Liver (tissue), 9 donors: ENCODE results near the gene CCDC88C. TPM values are rescaled to one million over a fixed set of nuclear protein-coding genes. Genes with fewer than 3 reads are reported as not detected.

Source experiments
- DNase-seq: peaks from one replicate; pipeline ENCODE4 v3.0.0-alpha.2; 2017; ENCODE audit warnings: low spot score
- H3K27ac ChIP-seq, 2 donors: one replicate each; pipeline ENCODE4 v1.7.0; 2013; ENCODE audit warnings: inconsistent platforms in 2 of 2, low read length in 2 of 2, control low read depth in 1 of 2, low read depth in 1 of 2, mild to moderate bottlenecking in 1 of 2
- H3K27me3 ChIP-seq, 4 donors: one replicate each; pipeline versions ENCODE4 v1.6.1 to v1.7.0; 2013; ENCODE audit warnings: low read length in 3 of 4, inconsistent platforms in 1 of 4, mild to moderate bottlenecking in 1 of 4, moderate library complexity in 1 of 4; ENCODE audit not compliant: control insufficient read depth in 4 of 4, insufficient read depth in 4 of 4
- H3K36me3 ChIP-seq, 4 donors: one replicate each; pipeline versions ENCODE4 v1.6.1 to v1.7.0; 2013; ENCODE audit warnings: low read length in 3 of 4, mild to moderate bottlenecking in 3 of 4, low read depth in 1 of 4, moderate library complexity in 1 of 4; ENCODE audit not compliant: control insufficient read depth in 4 of 4, insufficient read depth in 3 of 4
- H3K4me1 ChIP-seq, 4 donors: one replicate each; pipeline versions ENCODE4 v1.6.1 to v1.7.0; 2013; ENCODE audit warnings: low read length in 3 of 4, mild to moderate bottlenecking in 3 of 4, moderate library complexity in 1 of 4; ENCODE audit not compliant: control insufficient read depth in 4 of 4, insufficient read depth in 4 of 4
- H3K4me3 ChIP-seq, 3 donors: one replicate each; pipeline versions ENCODE4 v1.6.1 to v1.7.0; 2013; ENCODE audit warnings: low read length in 3 of 3, control low read depth in 1 of 3, low read depth in 1 of 3, mild to moderate bottlenecking in 1 of 3
- H3K9ac ChIP-seq, 2 donors: one replicate each; pipeline ENCODE4 v1.7.0; 2013; ENCODE audit warnings: low read length in 2 of 2, mild to moderate bottlenecking in 2 of 2, moderate library complexity in 2 of 2, control low read depth in 1 of 2, low read depth in 1 of 2
- H3K9me3 ChIP-seq, 4 donors: one replicate each; pipeline versions ENCODE4 v1.6.1 to v1.7.0; 2013; ENCODE audit warnings: low read length in 3 of 4; ENCODE audit not compliant: control insufficient read depth in 4 of 4
- EGR1 ChIP-seq, 2 donors: IDR thresholded peaks; 2 replicates each; pipeline ENCODE4 v1.6.1; 2016 to 2018; ENCODE audit warnings: antibody characterized with exemption in 2 of 2, low read depth in 2 of 2
- FOXA1 ChIP-seq: IDR thresholded peaks from 2 replicates; pipeline ENCODE4 v1.6.1; 2016; ENCODE audit warnings: antibody characterized with exemption
- FOXA2 ChIP-seq: IDR thresholded peaks from 2 replicates; pipeline ENCODE4 v1.6.1; 2016; ENCODE audit warnings: antibody characterized with exemption
- GABPA ChIP-seq, 2 donors: IDR thresholded peaks in 1 of 2; conservative IDR thresholded peaks in 1 of 2; 2 replicates each; pipeline ENCODE4 v1.6.1; 2016; ENCODE audit warnings: antibody characterized with exemption in 2 of 2, mild to moderate bottlenecking in 1 of 2, moderate library complexity in 1 of 2
- HNF4A ChIP-seq, 2 donors: conservative IDR thresholded peaks; 2 replicates each; pipeline ENCODE4 v1.6.1; 2016; ENCODE audit warnings: antibody characterized with exemption in 2 of 2, mild to moderate bottlenecking in 2 of 2
- HNF4G ChIP-seq: IDR thresholded peaks from 2 replicates; pipeline ENCODE4 v1.6.1; 2016; ENCODE audit warnings: antibody characterized with exemption
- JUND ChIP-seq, 2 donors: IDR thresholded peaks; 2 replicates each; pipeline ENCODE4 v1.6.1; 2016; ENCODE audit warnings: antibody characterized with exemption in 2 of 2
- NR2F2 ChIP-seq: IDR thresholded peaks from 2 replicates; pipeline ENCODE4 v1.6.1; 2016; ENCODE audit warnings: antibody characterized with exemption
- RAD21 ChIP-seq, 2 donors: IDR thresholded peaks; 2 replicates each; pipeline ENCODE4 v1.6.1; 2016; ENCODE audit warnings: antibody characterized with exemption in 2 of 2, mild to moderate bottlenecking in 2 of 2
- RXRA ChIP-seq, 2 donors: IDR thresholded peaks; 2 replicates each; pipeline ENCODE4 v1.6.1; 2017 to 2018; ENCODE audit warnings: antibody characterized with exemption in 2 of 2, mild to moderate bottlenecking in 1 of 2
- SP1 ChIP-seq: IDR thresholded peaks from 2 replicates; pipeline ENCODE4 v1.6.1; 2018; ENCODE audit warnings: antibody characterized with exemption, mild to moderate bottlenecking
- TAF1 ChIP-seq: conservative IDR thresholded peaks from 2 replicates; pipeline ENCODE4 v1.6.1; 2016; ENCODE audit warnings: antibody characterized with exemption, mild to moderate bottlenecking
- YY1 ChIP-seq: IDR thresholded peaks from 2 replicates; pipeline ENCODE4 v1.6.1; 2016; ENCODE audit warnings: antibody characterized with exemption, mild to moderate bottlenecking
- WGBS: extraction: QIAGEN DNeasy Blood & Tissue Kit; methylation state at CpG from one replicate; pipeline ENCODE4 v1.1.7; 2013; 5-methylcytosine and 5-hydroxymethylcytosine counted together
- polyA plus RNA-seq, 2 donors: library from polyadenylated mRNA; stranded (reverse) in 1 of 2; unstranded in 1 of 2; fragments of 200-250 nt in 1 of 2; fragments of >200 nt in 1 of 2; fragmentation: Nextera tagmentation in 1 of 2; extraction: Ambion mirVana in 1 of 2; gene quantifications; one replicate each; pipeline versions ENCODE4 v1.2.1 to v1.2.3, GENCODE V29; 2013 to 2015
- total RNA-seq, 2 donors: library from RNA; depleted of rRNA; stranded (reverse); fragments of >200 nt; gene quantifications; one replicate each; pipeline ENCODE4 v1.2.3, GENCODE V29; 2014
- TF ChIP-seq, protein P1 (sequence below): IDR thresholded peaks from 2 replicates; pipeline ENCODE4 v1.6.1; 2016; ENCODE audit warnings: antibody characterized with exemption, mild to moderate bottlenecking
- TF ChIP-seq, protein P2 (sequence below): IDR thresholded peaks from 2 replicates; pipeline ENCODE4 v1.6.1; 2016; ENCODE audit warnings: antibody characterized with exemption
- TF ChIP-seq, protein P3 (sequence below): IDR thresholded peaks from 2 replicates; pipeline ENCODE4 v1.6.1; 2016; ENCODE audit warnings: antibody characterized with exemption
- TF ChIP-seq, protein P4 (sequence below): IDR thresholded peaks from 2 replicates; pipeline ENCODE4 v1.6.1; 2016; ENCODE audit warnings: antibody characterized with exemption
- TF ChIP-seq, protein P5 (sequence below): fragments of 150-350 bp; IDR thresholded peaks from 2 replicates; pipeline ENCODE4 v1.5.1; 2017; ENCODE audit warnings: improper control_type of control experiment, low read depth, low read length; ENCODE audit not compliant: missing input control
- donor health status: healthy.
- donor health status: healthy.
- donor health status: healthy.
- donor health status: healthy.
- donor health status: healthy.

Gene CCDC88C
- total and polyA plus RNA-seq, 4 donors, result 1.3 to 10.8 (median 4.0) TPM

DNA sequence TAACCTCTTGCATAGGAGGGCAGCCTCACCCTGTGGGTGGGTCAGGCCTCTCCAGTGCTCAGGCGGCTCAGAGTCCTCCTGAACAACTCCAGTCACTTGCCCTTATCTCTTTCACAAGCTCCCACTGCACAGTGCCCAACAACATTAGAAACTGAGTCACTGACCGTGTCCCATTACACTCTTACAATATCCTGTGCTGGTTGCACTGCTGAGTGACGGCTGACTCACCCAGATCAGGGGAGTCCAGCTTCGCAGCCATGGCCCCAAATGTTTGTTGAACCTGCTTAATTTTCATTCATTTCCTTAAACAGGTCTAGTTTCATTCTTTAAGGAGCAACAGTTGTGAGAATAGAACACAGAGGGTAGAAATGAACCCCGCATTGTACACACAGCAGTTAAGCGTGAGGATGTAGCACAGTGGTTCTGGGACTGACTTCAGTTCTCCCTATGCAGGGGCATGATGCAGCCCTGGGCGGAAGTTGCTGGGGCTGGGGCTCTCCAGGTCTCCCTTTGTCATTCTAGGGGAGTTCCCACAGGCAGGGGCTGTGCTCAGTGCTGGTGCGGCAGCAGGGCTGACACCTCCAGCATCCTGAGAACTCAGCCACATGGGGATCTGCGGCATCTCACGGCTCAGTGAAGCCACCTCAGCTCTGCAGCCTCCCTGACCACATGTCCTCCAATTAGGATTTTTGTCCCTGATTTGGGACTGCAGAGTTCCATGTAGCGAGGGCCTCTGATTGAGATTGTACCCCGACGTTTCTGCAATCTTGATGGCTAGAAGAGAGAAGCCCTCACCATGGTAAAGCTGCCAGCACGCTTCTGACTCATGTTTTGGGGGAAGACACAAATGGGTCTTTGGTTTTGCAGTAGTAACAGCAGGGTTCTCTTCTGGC is 189.3 kb downstream of the CCDC88C start:
- DNase-seq, result no peak
- Histone ChIP-seq H3K9ac (no peak overlapping the region), H3K27me3 (no peaks in the 10 kb centered on the region), H3K27ac (no peak overlapping the region), H3K36me3 (peaks cover 1 to 29% (median 14%) of the 10 kb centered on the region in 4 donors), H3K4me3 (no peak overlapping the region), H3K9me3 (peaks cover 0 to 5% (median 2%) of the 10 kb centered on the region in 4 donors), H3K4me1 (no peaks in the 10 kb centered on the region)
- 88% methylated on average over 14 of the region's 14 CpGs for whole genome bisulfite sequencing
- TF ChIP-seq, protein P1, sequence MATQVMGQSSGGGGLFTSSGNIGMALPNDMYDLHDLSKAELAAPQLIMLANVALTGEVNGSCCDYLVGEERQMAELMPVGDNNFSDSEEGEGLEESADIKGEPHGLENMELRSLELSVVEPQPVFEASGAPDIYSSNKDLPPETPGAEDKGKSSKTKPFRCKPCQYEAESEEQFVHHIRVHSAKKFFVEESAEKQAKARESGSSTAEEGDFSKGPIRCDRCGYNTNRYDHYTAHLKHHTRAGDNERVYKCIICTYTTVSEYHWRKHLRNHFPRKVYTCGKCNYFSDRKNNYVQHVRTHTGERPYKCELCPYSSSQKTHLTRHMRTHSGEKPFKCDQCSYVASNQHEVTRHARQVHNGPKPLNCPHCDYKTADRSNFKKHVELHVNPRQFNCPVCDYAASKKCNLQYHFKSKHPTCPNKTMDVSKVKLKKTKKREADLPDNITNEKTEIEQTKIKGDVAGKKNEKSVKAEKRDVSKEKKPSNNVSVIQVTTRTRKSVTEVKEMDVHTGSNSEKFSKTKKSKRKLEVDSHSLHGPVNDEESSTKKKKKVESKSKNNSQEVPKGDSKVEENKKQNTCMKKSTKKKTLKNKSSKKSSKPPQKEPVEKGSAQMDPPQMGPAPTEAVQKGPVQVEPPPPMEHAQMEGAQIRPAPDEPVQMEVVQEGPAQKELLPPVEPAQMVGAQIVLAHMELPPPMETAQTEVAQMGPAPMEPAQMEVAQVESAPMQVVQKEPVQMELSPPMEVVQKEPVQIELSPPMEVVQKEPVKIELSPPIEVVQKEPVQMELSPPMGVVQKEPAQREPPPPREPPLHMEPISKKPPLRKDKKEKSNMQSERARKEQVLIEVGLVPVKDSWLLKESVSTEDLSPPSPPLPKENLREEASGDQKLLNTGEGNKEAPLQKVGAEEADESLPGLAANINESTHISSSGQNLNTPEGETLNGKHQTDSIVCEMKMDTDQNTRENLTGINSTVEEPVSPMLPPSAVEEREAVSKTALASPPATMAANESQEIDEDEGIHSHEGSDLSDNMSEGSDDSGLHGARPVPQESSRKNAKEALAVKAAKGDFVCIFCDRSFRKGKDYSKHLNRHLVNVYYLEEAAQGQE, result no peak

DNA sequence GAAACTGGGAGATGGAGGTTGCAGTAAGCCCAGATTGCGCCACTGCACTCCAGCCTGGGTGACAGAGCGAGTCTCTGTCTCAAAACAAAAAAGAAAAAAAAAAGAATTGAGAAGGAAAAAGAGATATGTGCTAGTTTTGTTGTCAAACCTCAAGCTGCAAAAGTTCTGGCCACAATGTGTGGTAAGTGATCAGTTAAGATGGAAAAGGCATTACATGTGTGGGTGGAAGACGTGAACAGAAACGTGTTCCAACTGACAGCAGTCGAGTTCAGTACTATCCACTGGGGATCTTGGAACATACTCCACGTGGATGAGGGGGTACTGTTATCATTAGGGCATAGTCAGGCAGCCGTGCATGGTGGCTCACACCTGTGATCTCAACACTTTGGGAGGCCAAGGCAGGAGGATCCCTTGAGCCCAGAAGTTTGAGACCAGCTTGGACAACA is 190.4 kb downstream of the CCDC88C start:
- no peaks in the 10 kb centered on the region for H3K4me1 ChIP-seq
- DNase-seq, result no peak

More for the DNA sequence above, 190.4 kb downstream of the CCDC88C start:
- Histone ChIP-seq H3K27me3 (no peaks in the 10 kb centered on the region), H3K9ac (no peak overlapping the region), H3K36me3 (peaks cover 1 to 32% (median 16%) of the 10 kb centered on the region in 4 donors), H3K9me3 (peaks cover 0 to 5% (median 2%) of the 10 kb centered on the region in 4 donors), H3K4me3 (no peak overlapping the region), H3K27ac (no peak overlapping the region)
- no peak for TF ChIP-seq SP1
- TF ChIP-seq, protein P1, result no peak
- TF ChIP-seq NR2F2, result no peak
- TF ChIP-seq RAD21 (IDR thresholded peaks at IDR 0.05), result no peak
- no peak for TF ChIP-seq GABPA (IDR thresholded peaks at IDR 0.05 in 1 of 2, conservative IDR thresholded peaks at IDR 0.05 in 1 of 2)
- no peak for TF ChIP-seq RXRA (IDR thresholded peaks at IDR 0.05)
- no peak for TF ChIP-seq HNF4A (conservative IDR thresholded peaks at IDR 0.05)
- no peak for TF ChIP-seq TAF1
- no peak for TF ChIP-seq HNF4G
- TF ChIP-seq, protein P2, sequence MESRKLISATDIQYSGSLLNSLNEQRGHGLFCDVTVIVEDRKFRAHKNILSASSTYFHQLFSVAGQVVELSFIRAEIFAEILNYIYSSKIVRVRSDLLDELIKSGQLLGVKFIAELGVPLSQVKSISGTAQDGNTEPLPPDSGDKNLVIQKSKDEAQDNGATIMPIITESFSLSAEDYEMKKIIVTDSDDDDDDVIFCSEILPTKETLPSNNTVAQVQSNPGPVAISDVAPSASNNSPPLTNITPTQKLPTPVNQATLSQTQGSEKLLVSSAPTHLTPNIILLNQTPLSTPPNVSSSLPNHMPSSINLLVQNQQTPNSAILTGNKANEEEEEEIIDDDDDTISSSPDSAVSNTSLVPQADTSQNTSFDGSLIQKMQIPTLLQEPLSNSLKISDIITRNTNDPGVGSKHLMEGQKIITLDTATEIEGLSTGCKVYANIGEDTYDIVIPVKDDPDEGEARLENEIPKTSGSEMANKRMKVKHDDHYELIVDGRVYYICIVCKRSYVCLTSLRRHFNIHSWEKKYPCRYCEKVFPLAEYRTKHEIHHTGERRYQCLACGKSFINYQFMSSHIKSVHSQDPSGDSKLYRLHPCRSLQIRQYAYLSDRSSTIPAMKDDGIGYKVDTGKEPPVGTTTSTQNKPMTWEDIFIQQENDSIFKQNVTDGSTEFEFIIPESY, result no peak
- TF ChIP-seq EGR1 (IDR thresholded peaks at IDR 0.05; ENCODE audit: low read depth in 2 of 2), result no peak
- TF ChIP-seq, protein P3, sequence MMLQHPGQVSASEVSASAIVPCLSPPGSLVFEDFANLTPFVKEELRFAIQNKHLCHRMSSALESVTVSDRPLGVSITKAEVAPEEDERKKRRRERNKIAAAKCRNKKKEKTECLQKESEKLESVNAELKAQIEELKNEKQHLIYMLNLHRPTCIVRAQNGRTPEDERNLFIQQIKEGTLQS, result no peak
- TF ChIP-seq, protein P4, sequence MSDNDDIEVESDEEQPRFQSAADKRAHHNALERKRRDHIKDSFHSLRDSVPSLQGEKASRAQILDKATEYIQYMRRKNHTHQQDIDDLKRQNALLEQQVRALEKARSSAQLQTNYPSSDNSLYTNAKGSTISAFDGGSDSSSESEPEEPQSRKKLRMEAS, result no peak
- TF ChIP-seq FOXA1, result no peak
- TF ChIP-seq JUND (IDR thresholded peaks at IDR 0.05), result no peak
- TF ChIP-seq, protein P5, sequence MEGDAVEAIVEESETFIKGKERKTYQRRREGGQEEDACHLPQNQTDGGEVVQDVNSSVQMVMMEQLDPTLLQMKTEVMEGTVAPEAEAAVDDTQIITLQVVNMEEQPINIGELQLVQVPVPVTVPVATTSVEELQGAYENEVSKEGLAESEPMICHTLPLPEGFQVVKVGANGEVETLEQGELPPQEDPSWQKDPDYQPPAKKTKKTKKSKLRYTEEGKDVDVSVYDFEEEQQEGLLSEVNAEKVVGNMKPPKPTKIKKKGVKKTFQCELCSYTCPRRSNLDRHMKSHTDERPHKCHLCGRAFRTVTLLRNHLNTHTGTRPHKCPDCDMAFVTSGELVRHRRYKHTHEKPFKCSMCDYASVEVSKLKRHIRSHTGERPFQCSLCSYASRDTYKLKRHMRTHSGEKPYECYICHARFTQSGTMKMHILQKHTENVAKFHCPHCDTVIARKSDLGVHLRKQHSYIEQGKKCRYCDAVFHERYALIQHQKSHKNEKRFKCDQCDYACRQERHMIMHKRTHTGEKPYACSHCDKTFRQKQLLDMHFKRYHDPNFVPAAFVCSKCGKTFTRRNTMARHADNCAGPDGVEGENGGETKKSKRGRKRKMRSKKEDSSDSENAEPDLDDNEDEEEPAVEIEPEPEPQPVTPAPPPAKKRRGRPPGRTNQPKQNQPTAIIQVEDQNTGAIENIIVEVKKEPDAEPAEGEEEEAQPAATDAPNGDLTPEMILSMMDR, result no peak
- no peak for TF ChIP-seq FOXA2
- no peak for TF ChIP-seq YY1
- WGBS, result 85% methylated on average over 7 of the region's 7 CpGs
